ENCODE results near the gene HYLS1. TPM values are rescaled to one million over a fixed set of nuclear protein-coding genes. Genes with fewer than 3 reads are reported as not detected.
A peak's percentile ranks its signal among the peaks of the same experiment; 100 is the strongest.

HYLS1 gene
- total RNA-seq, 2 experiments from 2014 or later = 4.6 to 5.2 TPM

DNA sequence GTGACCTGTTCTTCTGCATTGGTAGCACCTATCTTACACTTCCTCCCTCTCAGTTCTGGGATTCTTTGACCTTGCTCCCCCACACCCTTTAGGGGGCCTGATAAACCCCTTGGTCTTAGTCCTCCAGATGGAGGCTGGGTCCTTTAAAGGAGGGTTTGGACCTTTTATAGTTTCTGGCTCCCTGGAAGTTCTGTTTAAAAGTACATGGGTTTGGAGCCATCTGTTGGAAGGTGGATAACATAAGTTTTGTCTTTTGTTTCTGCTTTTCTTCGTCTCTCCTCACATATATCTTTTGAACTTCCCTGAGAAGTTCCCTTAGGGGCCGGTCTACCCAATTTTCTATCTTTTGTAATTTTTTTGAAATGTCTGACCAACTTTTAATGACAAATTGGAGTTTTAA is 17.9 kb upstream of the HYLS1 start:
- no peaks in the 10 kb centered on the region for H3K4me1 Mint-ChIP-seq (ENCODE audit: low read depth)
- peaks cover 6% of the 10 kb centered on the region for H3K27me3 Mint-ChIP-seq
- ATAC-seq = no peak
- peaks cover 2% of the 10 kb centered on the region for H3K9me3 Mint-ChIP-seq
- no peak overlapping the region for H3K27ac Mint-ChIP-seq
- no peak for DNase-seq
- intact Hi-C loops (cut with micrococcal nuclease) = no loop called here
- H3K4me3 Mint-ChIP-seq = no peak overlapping the region
- POLR2A ChIA-PET = no interaction called here
- TF ChIP-seq, protein P1, sequence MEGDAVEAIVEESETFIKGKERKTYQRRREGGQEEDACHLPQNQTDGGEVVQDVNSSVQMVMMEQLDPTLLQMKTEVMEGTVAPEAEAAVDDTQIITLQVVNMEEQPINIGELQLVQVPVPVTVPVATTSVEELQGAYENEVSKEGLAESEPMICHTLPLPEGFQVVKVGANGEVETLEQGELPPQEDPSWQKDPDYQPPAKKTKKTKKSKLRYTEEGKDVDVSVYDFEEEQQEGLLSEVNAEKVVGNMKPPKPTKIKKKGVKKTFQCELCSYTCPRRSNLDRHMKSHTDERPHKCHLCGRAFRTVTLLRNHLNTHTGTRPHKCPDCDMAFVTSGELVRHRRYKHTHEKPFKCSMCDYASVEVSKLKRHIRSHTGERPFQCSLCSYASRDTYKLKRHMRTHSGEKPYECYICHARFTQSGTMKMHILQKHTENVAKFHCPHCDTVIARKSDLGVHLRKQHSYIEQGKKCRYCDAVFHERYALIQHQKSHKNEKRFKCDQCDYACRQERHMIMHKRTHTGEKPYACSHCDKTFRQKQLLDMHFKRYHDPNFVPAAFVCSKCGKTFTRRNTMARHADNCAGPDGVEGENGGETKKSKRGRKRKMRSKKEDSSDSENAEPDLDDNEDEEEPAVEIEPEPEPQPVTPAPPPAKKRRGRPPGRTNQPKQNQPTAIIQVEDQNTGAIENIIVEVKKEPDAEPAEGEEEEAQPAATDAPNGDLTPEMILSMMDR (IDR thresholded peaks at IDR 0.05) = no peak
- CTCF ChIA-PET = no interaction called here
- H3K36me3 Mint-ChIP-seq (ENCODE audit: low read depth) = no peaks in the 10 kb centered on the region

DNA sequence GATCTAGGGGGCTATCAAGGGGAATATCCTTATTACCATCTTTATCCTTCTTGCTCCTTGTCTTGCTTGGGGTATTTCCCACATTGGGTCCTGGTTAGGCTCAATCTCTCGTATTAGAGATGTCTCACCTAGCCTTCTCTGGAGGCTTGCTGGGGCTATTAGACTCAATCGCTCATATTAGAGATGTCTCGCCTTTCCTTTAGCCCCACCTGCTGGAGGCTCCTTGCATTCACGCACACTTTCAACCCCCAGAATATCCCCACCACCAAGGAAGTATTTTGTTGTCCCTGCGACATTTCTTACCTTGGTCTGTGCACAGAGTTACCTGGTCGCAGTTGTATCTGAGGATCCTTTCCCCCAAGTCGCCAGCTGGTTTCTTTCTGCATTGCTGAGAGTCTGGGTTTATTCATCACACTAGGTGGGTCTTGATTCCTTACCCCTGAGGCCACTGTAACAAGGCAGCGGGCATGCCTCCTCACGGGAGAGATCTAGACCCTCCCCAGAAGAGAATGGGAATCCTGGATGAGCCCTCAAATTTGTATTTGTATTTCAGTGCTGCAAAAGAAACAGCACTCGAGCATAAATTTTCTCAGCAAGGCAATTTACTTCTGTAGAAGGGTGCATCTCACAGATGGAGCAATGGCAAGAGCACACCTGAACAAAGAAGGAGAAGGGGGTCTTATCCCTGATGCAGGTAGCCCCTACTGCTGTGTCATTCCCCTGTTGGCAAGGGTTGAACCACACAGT is 15.9 kb upstream of the HYLS1 start:
- peak; percentile 49 for ATAC-seq
- TF ChIP-seq, protein P1 (IDR thresholded peaks at IDR 0.05) = no peak
- Mint-ChIP-seq H3K4me3 (no peak overlapping the region), H3K27ac (no peak overlapping the region), H3K4me1 (ENCODE audit: low read depth) (no peaks in the 10 kb centered on the region), H3K27me3 (peaks cover 2% of the 10 kb centered on the region), H3K9me3 (peaks cover 2% of the 10 kb centered on the region), H3K36me3 (ENCODE audit: low read depth) (no peaks in the 10 kb centered on the region)
- peak; percentile 59 for DNase-seq
- POLR2A ChIA-PET = no interaction called here
- CTCF ChIA-PET = interaction anchor here (0.7 to 0.8 kb wide), 3 partner anchors 8 to 468 kb away, joined by 3 read pairs; no protein-coding TSS in a partner anchor
- intact Hi-C loops (cut with micrococcal nuclease) = loop anchor here (10.0 kb wide), 3 partner anchors 147 to 247 kb away; partner anchors contain the start of gene CHEK1

DNA sequence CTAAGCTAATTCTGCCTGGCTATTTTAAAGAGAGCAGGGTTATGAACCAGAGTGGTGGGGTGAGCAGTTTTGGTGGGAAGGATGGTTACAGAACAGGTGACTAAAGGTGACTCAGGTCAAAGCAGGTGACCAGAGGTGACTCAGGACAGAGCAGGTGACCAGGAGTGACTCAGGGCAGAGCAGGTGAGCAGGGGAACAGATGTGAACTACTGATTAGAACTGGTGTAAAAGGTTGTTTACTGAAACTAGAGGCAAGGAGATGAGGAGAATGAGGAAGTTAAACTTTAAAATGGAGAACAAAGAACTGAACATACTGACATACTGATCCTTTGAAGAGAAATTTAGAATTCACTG is 15.4 kb upstream of the HYLS1 start:
- intact Hi-C loops (cut with micrococcal nuclease) = loop anchor here (10.0 kb wide), 3 partner anchors 147 to 247 kb away; partner anchors contain the start of gene CHEK1
- Mint-ChIP-seq H3K4me3 (no peak overlapping the region), H3K27ac (no peak overlapping the region), H3K36me3 (ENCODE audit: low read depth) (no peaks in the 10 kb centered on the region), H3K9me3 (peaks cover 2% of the 10 kb centered on the region), H3K4me1 (ENCODE audit: low read depth) (no peaks in the 10 kb centered on the region), H3K27me3 (peaks cover 2% of the 10 kb centered on the region)
- ChIA-PET POLR2A (no interaction called here), CTCF (no interaction called here)
- TF ChIP-seq, protein P1 (IDR thresholded peaks at IDR 0.05) = no peak
- DNase-seq = no peak
- no peak for ATAC-seq

DNA sequence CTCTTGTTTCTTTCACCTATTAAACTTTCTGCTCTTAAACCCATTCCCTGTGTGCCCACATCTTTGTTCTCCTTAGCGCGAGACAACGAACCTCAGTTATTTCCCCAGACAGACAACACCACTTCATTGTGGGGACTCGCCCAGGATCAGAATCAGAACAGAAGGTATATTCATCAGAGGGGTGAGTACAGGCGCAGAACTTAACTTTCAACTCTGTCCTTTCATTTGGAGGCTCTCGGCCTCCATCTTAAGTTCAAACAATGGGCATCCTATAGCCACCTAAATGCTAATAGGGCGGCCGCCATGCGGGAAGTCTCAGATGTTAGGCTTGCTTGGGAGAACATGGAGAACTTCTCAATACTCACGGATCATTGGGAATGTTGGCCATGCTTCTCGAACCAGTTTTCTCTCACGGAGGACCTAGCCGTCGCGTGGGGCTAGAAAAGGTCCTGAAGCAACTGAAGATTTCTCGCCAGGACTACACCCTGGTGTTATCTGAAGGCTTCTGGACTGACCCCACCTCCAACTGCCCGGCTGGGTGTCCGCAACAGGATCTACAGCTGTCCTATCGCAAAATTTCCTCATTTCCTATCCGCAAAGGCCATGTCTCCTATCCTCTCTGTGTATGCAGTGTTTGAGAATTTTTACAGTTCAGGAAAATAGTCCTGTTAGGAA is 13.4 kb upstream of the HYLS1 start:
- ATAC-seq (no peak), DNase-seq (no peak)
- no peaks in the 10 kb centered on the region for H3K36me3 Mint-ChIP-seq (ENCODE audit: low read depth)
- ChIA-PET POLR2A (no interaction called here), CTCF (no interaction called here)
- no peak overlapping the region for H3K27ac Mint-ChIP-seq
- H3K4me1 Mint-ChIP-seq (ENCODE audit: low read depth) = no peaks in the 10 kb centered on the region
- H3K4me3 Mint-ChIP-seq = no peak overlapping the region
- intact Hi-C loops (cut with micrococcal nuclease) = loop anchor here (10.0 kb wide), 3 partner anchors 149 to 249 kb away; partner anchors contain the start of gene CHEK1
- peaks cover 2% of the 10 kb centered on the region for H3K9me3 Mint-ChIP-seq
- TF ChIP-seq, protein P1 (IDR thresholded peaks at IDR 0.05) = no peak
- H3K27me3 Mint-ChIP-seq = peaks cover 2% of the 10 kb centered on the region
